GM19463 (cell line): ENCODE results near the gene PIN1.
"Not testable (repeated sequence)": the region's sequence is repeated elsewhere in the genome, so short reads cannot be mapped to it uniquely, and the experiment has no call there.

Source experiments
- ATAC-seq: cut with Tn5 transposase; IDR thresholded peaks from one replicate; pipeline ENCODE4 v1.9.1; 2021; ENCODE audit warnings: mild to moderate bottlenecking, moderate library complexity; ENCODE audit not compliant: unreplicated experiment

The PIN1 gene

GRCh38 chr19:9818175-9818733 lies 16.9 kb upstream of the PIN1 start:
- no peak for ATAC-seq

DNA sequence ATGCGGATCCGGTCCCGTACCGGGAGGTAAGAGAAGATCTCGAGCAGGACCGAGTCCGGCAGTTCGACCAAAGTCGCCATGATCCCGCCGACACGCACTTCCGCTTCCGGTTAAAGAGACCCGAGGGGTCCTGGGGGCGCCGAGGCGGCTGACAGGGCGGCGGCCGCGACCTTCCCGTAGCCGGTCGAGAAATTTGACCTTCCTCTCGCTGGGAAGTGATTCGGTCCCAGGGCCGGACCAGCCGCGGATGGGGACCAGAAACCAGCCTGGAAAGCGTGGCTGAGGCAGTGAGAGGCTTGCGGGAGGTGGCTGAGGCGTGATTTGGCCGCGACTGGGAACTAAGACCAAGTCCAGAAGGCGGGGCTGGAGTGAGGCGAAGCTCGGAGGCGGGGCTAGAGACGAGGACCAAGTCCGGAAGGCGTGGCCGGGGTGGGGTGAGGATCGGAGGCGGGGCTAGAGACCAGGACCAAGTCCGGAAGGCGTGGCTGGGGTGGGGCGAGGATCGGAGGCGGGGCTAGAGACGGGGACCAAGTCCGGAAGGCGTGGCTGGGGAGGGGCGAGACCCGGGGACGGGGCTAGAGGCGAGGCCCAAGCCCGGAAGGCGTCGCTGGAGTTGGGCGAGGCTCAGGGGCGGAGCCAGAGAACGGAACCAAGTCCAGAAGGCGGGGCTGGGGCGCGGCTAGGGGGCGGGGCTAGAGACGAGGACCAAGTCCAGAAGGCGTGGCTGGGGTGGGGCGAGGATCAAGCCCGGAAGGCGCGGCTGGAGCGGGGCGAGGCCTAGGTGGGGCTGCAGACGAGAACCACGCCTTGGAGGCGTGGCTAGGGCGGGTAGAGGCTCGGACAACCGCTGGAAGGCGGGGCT lies 16.2 kb upstream of the PIN1 start, which contains the start of gene FBXL12:
FBXL12 (minus strand) TSS at position 346 of the 862 bp plus-strand sequence; CDS start at position 80, 266 bp downstream.
- ATAC-seq, result peak; percentile 77

DNA sequence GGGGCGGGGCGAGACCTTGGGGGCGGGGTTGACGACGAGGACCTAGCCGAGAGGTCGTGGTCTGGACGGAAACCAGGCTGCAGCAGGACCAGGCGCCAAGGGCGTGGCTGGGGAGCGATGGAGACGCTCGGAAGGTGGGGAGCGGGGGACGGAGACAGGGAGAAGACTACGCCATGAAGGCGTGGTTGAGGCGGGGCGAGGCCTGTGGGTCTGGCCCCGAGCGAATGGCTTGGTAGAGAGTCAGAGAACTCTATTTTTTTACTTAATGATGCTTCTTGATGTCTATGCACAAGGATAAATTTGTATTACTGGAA lies 15.6 kb upstream of the PIN1 start:
- no peak for ATAC-seq

DNA sequence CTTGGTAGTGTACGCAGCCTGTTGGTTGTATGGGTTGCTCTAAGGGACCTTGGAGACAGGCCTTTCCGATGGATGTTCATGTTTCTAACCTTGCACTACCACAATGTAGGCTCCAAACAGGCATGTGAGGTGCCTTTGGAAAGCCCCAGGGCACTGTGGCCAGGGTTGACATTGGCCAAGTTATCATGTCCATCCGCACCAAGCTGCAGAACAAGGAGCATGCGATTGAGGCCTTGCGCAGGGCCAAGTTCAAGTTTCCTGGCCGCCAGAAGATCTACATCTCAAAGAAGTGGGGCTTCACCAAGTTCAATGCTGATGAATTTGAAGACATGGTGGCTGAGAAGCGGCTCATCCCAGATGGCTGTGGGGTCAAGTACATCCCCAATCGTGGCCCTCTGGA lies 15.1 kb upstream of the PIN1 start:
- not testable (repeated sequence) for ATAC-seq

DNA sequence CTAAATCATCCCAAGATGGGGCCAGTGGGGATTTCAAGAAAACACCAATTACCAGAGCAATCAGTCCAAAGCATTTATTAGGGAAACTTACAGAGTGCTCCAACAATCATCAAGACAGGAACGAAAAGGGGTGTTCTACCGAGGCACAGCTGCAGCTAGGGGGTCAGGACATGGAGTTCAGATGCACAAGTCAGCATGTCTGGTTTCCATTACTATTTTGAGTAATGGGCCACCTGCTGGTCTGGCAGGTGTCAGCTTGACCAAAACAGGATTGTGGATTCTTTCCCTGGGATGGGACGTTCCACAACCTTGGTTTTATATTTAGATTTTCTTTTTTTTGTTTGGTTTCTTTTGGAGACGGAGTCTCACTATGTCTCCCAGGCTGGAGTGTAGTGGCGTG lies 11.3 kb upstream of the PIN1 start:
- no peak for ATAC-seq

GRCh38 chr19:9827289-9828238 lies 7.6 kb upstream of the PIN1 start, which contains the start of gene UBL5:
TSS of gene UBL5 (plus strand) at chr19:9827918. CDS start at chr19:9828338, 420 bp downstream.
- peak; percentile 94 for ATAC-seq

- no peak for ATAC-seq
Measured at GRCh38 chr19:9828551-9829063, 6.5 kb upstream of the PIN1 start.

DNA sequence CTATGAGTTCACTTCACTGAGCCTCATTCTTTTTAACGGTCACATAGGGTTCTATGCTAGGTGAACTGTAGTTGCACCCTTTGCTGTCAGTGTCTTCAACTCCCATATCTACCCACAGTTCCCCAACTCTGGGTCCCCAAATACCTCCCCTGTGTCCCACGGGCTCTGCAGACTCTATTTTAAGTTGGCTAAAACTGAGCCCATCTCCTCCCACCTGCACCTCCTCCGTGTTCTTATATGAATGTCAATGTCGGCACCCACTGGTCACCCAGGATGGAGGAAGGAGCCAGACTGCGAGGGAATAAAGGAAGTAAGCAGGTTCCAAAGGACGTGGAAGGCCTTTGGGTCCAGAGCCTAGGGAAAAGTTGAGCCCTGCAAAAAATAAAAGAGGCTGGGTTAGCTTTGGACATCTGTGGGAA lies 802 bp upstream of the PIN1 start:
- no peak for ATAC-seq

GRCh38 chr19:9835507-9835949 lies 410 bp downstream of the PIN1 start:
- ATAC-seq, result peak; percentile 7

- no peak for ATAC-seq
Measured at GRCh38 chr19:9836021-9836420, 903 bp downstream of the PIN1 start.

DNA sequence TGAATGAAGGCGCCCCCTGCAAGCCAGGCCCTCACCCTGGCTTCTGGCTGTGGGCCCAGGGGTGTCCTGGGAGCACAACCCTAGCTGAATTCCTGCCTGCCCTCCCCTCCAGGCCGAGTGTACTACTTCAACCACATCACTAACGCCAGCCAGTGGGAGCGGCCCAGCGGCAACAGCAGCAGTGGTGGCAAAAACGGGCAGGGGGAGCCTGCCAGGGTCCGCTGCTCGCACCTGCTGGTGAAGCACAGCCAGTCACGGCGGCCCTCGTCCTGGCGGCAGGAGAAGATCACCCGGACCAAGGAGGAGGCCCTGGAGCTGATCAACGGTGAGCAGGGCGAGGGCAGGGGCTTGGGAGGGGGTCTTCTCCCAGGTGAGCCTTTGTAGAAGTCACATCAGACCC lies 3.2 kb downstream of the PIN1 start:
- ATAC-seq, result no peak

- ATAC-seq, result no peak
Measured at GRCh38 chr19:9839415-9839814, 4.3 kb downstream of the PIN1 start.

- no peak for ATAC-seq
Measured at GRCh38 chr19:9842834-9843625, 7.9 kb downstream of the PIN1 start.

DNA sequence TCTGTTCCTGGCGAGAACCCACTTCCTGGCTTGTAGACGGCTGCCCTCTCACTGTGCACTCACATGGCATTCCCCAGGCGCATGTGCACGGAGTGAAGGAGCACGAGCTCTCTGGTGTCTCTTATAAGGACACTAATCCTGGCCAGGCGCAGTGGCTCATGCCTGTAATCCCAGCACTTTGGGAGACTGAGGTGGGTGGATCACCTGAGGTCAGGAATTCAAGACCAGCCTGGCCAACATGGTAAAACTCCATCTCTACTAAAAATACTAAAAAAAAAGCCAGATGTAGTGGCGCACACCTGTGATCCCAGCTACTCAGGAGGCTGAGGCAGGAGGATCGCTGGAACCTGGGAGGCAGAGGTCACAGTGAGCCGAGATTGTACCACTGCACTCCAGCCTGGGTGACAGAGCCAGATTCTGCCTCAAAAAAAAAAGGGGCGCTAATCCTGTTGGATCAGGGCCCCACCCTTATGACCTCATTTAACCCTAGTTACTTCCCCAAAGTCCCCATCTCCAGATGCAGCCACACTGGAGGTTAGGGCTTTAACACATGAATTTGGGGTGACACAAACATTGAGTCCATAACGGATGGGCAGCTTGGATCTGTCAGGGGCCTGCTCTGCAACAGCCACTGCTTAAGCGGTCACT lies 8.6 kb downstream of the PIN1 start:
- ATAC-seq, result not testable (repeated sequence)

DNA sequence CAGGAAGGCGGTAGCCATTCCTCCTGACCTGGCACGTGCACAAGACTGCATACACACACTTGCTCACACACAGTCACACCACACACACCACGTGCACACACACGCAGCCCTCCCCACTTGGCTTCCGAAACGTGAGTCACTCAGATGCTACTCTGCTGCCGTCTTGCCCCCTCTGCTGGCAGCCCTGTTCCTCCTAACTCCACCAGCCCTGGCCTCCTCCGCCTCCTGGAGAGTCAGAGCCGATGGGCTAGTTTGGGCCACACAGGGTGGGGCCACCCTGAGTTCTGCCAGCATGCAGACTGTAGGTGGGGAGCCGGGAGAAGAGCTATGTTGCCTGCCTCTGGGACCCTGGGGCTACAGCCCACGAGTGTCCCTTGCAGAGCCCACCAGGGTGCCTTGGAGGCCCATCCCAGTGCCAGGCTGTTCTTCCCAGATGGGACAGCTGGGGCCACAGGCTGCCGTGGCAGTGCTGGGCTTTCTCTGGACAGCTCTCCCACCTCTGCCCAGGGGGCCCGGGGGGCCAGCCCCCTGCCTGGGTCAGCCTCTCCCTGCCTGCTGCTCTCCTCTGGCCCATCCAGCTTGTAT lies 12.1 kb downstream of the PIN1 start:
- no peak for ATAC-seq

DNA sequence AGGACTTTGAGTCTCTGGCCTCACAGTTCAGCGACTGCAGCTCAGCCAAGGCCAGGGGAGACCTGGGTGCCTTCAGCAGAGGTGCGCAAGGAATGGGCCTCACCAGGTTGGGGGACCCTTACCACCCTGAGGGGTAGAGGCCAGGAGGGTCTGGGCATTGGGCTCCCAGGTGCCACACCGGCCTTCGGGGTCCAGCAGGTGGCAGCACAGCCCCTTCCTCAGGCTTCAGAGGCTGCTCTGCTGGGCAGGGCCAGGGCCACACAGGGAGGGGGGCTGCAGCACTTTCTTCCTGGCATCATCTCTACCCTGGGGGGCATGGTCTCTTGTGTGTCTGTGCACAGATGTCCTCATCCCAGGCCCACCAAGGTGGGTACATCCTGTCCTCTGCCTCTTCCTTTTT lies 12.9 kb downstream of the PIN1 start:
- no peak for ATAC-seq

DNA sequence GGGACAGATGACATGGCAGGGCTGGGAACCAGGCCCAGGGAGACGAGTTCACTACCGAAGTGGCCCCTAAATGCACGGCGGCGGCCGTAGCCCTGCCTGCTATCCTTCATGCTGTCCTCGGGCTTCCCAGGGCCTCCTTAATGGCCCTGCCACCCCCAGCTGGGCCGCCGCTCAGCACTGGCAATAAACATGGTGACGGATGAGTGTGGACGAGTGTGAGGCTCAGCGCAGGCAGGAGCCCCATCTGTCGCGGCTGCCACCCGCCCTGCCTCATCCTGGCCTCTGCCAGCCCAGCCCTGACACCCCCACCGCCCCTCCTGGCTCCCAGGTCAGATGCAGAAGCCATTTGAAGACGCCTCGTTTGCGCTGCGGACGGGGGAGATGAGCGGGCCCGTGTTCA lies 13.6 kb downstream of the PIN1 start:
- no peak for ATAC-seq

DNA sequence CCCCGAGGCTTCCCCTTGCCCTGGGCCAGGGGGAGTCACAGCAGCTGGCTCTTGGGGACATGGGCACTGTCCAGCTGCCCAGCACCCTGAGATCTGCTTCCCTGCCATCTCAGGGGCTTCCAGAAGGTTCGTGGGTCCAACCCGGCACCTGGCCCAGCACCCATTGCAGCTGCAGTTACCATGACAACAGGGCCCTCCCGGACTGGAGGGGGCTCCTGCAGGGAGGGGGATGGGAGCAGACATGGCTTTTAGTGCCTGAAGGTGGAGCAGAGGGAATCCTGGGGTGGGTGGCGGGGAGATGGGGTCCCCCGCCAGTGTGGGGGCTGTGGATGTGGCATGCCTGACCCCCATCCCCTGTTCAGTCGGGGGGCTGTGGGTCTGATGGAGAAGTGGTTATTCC lies 14.7 kb downstream of the PIN1 start:
- ATAC-seq, result no peak

DNA sequence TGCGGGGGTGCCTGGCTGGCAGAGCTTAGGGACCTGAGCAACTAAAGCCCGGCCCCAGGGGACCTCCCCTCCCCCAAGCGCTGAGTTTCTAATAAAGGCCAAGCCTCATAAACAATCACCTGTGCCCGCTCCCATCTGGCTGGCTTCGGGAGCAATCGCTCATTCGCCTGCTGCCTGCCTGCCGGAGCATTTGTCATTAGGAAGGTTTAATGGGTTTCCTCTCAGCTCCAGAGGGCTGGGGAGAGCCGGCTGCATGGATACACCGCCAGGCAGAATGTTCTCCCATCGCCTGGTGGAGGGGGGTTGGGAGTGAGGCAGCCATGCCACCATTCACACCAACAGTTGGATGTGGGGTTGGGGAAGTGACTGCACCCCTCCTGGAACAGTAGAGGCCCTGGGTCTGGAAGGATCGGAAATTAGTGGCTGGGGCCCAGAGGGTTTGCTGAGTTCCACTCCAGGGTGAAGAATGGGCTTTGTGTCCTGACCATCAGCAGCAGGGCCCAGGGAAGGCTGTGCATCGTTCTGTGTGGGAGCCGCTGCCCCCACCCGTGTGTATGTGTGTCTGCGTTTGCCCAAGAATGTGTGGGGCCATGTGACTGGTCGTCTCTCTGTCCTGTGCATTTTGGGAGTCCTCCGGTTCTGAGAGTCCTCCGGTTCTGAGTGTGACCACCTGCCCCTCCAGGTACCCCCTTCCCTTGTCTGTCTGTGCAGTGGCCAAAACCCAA lies 15.3 kb downstream of the PIN1 start:
- no peak for ATAC-seq
